Stimulated activated memory B cell treated with anti-CD40 and anti-IgM and Interleukin-4, amounts not matched to agents 10 μg/mL and 1 μg/mL and 100 μg/mL, for 72 hours (primary cell): ENCODE data around the gene CAPN15.

ENCODE experiments used
- ATAC-seq: fragments of 150-1000 bp; cut with Tn5 transposase; 2 replicates; pipeline ENCODE4 v1.10.0; 2021
- H3K27ac Mint-ChIP-seq: one replicate; pipeline ENCODE4 v1.8.0; 2022; ENCODE audit warnings: mild to moderate bottlenecking, mixed read lengths
- H3K27me3 Mint-ChIP-seq: one replicate; pipeline ENCODE4 v1.8.0; 2022; ENCODE audit warnings: mixed read lengths
- H3K36me3 Mint-ChIP-seq: one replicate; pipeline ENCODE4 v1.8.0; 2022; ENCODE audit warnings: mixed read lengths
- H3K4me1 Mint-ChIP-seq: one replicate; pipeline ENCODE4 v1.8.0; 2022; ENCODE audit warnings: mixed read lengths
- H3K4me3 Mint-ChIP-seq: one replicate; pipeline ENCODE4 v1.8.0; 2022; ENCODE audit warnings: mild to moderate bottlenecking, moderate library complexity, mixed read lengths
- H3K9me3 Mint-ChIP-seq: one replicate; pipeline ENCODE4 v1.8.0; 2022; ENCODE audit warnings: mixed read lengths

Gene CAPN15

GRCh38 chr16:558298-559020 lies 30.9 kb downstream of the CAPN15 start:
- Mint-ChIP-seq H3K27ac (no peak overlapping the region), H3K36me3 (peaks cover 7% of the 10 kb centered on the region)

GRCh38 chr16:559021-559380 lies 31.5 kb downstream of the CAPN15 start:
- H3K27ac Mint-ChIP-seq = no peak overlapping the region
- H3K4me1 Mint-ChIP-seq = peaks cover 10% of the 10 kb centered on the region
- ATAC-seq = no peak
- H3K4me3 Mint-ChIP-seq = no peak overlapping the region
- no peaks in the 10 kb centered on the region for H3K9me3 Mint-ChIP-seq
- peaks cover 38% of the 10 kb centered on the region for H3K27me3 Mint-ChIP-seq
- peaks cover 7% of the 10 kb centered on the region for H3K36me3 Mint-ChIP-seq

More at GRCh38 chr16:558298-559020, 30.9 kb downstream of the CAPN15 start:
- peaks cover 38% of the 10 kb centered on the region for H3K27me3 Mint-ChIP-seq
- no peak overlapping the region for H3K4me3 Mint-ChIP-seq
- H3K4me1 Mint-ChIP-seq = peaks cover 10% of the 10 kb centered on the region
- H3K9me3 Mint-ChIP-seq = no peaks in the 10 kb centered on the region
- ATAC-seq = no peak

- no peak overlapping the region for H3K27ac Mint-ChIP-seq
Observed at GRCh38 chr16:559411-560203, 32.1 kb downstream of the CAPN15 start.

GRCh38 chr16:560204-560700 lies 32.7 kb downstream of the CAPN15 start, which contains the start of gene PRR35:
Gene PRR35 (plus strand): TSS chr16:560394. CDS start chr16:563295, 2,901 bp downstream.
- Mint-ChIP-seq H3K9me3 (no peaks in the 10 kb centered on the region), H3K27ac (no peak within 1 kb of the TSS), H3K36me3 (no peaks in the 10 kb centered on the region), H3K4me3 (peak within 1 kb of the TSS; percentile 31), H3K27me3 (peaks cover 38% of the 10 kb centered on the region), H3K4me1 (peaks cover 10% of the 10 kb centered on the region)
- no peak for ATAC-seq

More at GRCh38 chr16:559411-560203, 32.1 kb downstream of the CAPN15 start:
- Mint-ChIP-seq H3K27me3 (peaks cover 38% of the 10 kb centered on the region), H3K4me3 (peak overlapping the region; percentile 31), H3K4me1 (peaks cover 10% of the 10 kb centered on the region), H3K36me3 (peaks cover 2% of the 10 kb centered on the region), H3K9me3 (no peaks in the 10 kb centered on the region)
- no peak for ATAC-seq

- Mint-ChIP-seq H3K36me3 (no peaks in the 10 kb centered on the region), H3K9me3 (no peaks in the 10 kb centered on the region), H3K4me3 (no peak overlapping the region), H3K4me1 (peaks cover 10% of the 10 kb centered on the region), H3K27ac (no peak overlapping the region), H3K27me3 (peaks cover 38% of the 10 kb centered on the region)
- ATAC-seq = no peak
Observed at GRCh38 chr16:560701-561412, 33.3 kb downstream of the CAPN15 start.

- no peak for ATAC-seq
- Mint-ChIP-seq H3K36me3 (no peaks in the 10 kb centered on the region), H3K9me3 (no peaks in the 10 kb centered on the region), H3K27me3 (peaks cover 38% of the 10 kb centered on the region), H3K4me3 (no peak overlapping the region), H3K4me1 (peaks cover 13% of the 10 kb centered on the region), H3K27ac (no peak overlapping the region)
Observed at GRCh38 chr16:561413-561794, 33.9 kb downstream of the CAPN15 start.

GRCh38 chr16:561957-562938 lies 34.7 kb downstream of the CAPN15 start:
- H3K27ac Mint-ChIP-seq = no peak overlapping the region

GRCh38 chr16:563072-563644 lies 35.6 kb downstream of the CAPN15 start:
- Mint-ChIP-seq H3K4me1 (peaks cover 21% of the 10 kb centered on the region), H3K4me3 (no peak overlapping the region), H3K9me3 (no peaks in the 10 kb centered on the region), H3K27me3 (peaks cover 23% of the 10 kb centered on the region), H3K27ac (no peak overlapping the region), H3K36me3 (no peaks in the 10 kb centered on the region)
- ATAC-seq = no peak

More at GRCh38 chr16:561957-562938, 34.7 kb downstream of the CAPN15 start:
- peaks cover 21% of the 10 kb centered on the region for H3K4me1 Mint-ChIP-seq
- ATAC-seq = no peak
- peaks cover 32% of the 10 kb centered on the region for H3K27me3 Mint-ChIP-seq
- no peaks in the 10 kb centered on the region for H3K36me3 Mint-ChIP-seq
- H3K4me3 Mint-ChIP-seq = no peak overlapping the region
- no peaks in the 10 kb centered on the region for H3K9me3 Mint-ChIP-seq

- Mint-ChIP-seq H3K27ac (no peak overlapping the region), H3K36me3 (no peaks in the 10 kb centered on the region), H3K4me1 (peaks cover 22% of the 10 kb centered on the region), H3K4me3 (no peak overlapping the region), H3K9me3 (no peaks in the 10 kb centered on the region), H3K27me3 (peaks cover 9% of the 10 kb centered on the region)
- ATAC-seq = no peak
Observed at GRCh38 chr16:564690-565418, 37.3 kb downstream of the CAPN15 start.

- H3K4me1 Mint-ChIP-seq = peaks cover 26% of the 10 kb centered on the region
- peak overlapping the region; percentile 92 for H3K27ac Mint-ChIP-seq
- no peaks in the 10 kb centered on the region for H3K36me3 Mint-ChIP-seq
- H3K9me3 Mint-ChIP-seq = no peaks in the 10 kb centered on the region
- peaks cover 9% of the 10 kb centered on the region for H3K27me3 Mint-ChIP-seq
- ATAC-seq = no peak
- H3K4me3 Mint-ChIP-seq = no peak overlapping the region
Observed at GRCh38 chr16:565419-566330, 38.2 kb downstream of the CAPN15 start.

GRCh38 chr16:566475-567372 lies 39.2 kb downstream of the CAPN15 start, which contains the start of gene NHLRC4:
Gene NHLRC4 (plus strand): TSS chr16:567005. CDS start chr16:568048, 1,043 bp downstream.
- H3K4me1 Mint-ChIP-seq = peaks cover 36% of the 10 kb centered on the region
- H3K9me3 Mint-ChIP-seq = no peaks in the 10 kb centered on the region
- ATAC-seq = peak; percentile 77

More at GRCh38 chr16:566475-567372, 39.2 kb downstream of the CAPN15 start, which contains the start of gene NHLRC4:
- peak within 1 kb of the TSS; percentile 76 for H3K4me3 Mint-ChIP-seq
- H3K27me3 Mint-ChIP-seq = peaks cover 9% of the 10 kb centered on the region
- H3K36me3 Mint-ChIP-seq = no peaks in the 10 kb centered on the region
- H3K27ac Mint-ChIP-seq = peak within 1 kb of the TSS; percentile 92
